ENCODE data around the gene PTCH2.

The PTCH2 gene

GRCh38 chr1:44792736-44793502, 50.1 kb downstream of the PTCH2 start:
- no peak for TF ChIP-seq CTCF (IDR thresholded peaks at IDR 0.05; ENCODE audit: borderline replicate concordance, extremely low read depth, low read length, poor library complexity, severe bottlenecking)
- TF ChIP-seq EZH2 (IDR thresholded peaks at IDR 0.05; ENCODE audit: borderline replicate concordance, low read depth, low read length, severe bottlenecking) = no peak
- H3K4me1 ChIP-seq (ENCODE audit: insufficient read depth, low read length) = no peaks in the 10 kb centered on the region
- H3K27me3 ChIP-seq (ENCODE audit: insufficient read depth, low read length, poor library complexity) = no peaks in the 10 kb centered on the region
- ATAC-seq (ENCODE audit: insufficient read depth, low read depth) (no peak), DNase-seq (no peak)
- no peaks in the 10 kb centered on the region for H3K36me3 ChIP-seq (ENCODE audit: insufficient read depth, low read length)
- H2AFZ ChIP-seq (ENCODE audit: low read depth, low read length) = no peak overlapping the region
- H3K9ac ChIP-seq (ENCODE audit: low read depth, low read length) = no peak overlapping the region
- no peak overlapping the region for H3K4me3 ChIP-seq (ENCODE audit: low read depth in 1 of 2, low read length in 2 of 2)
- no peaks in the 10 kb centered on the region for H3K79me2 ChIP-seq (ENCODE audit: insufficient read depth, low read length)
- no peaks in the 10 kb centered on the region for H3K9me3 ChIP-seq (ENCODE audit: insufficient read depth, low read length, severe bottlenecking)
- no peak overlapping the region for H3K4me2 ChIP-seq (ENCODE audit: insufficient read depth, low read length)
- H3K27ac ChIP-seq (ENCODE audit: low read length) = no peak overlapping the region
- no peaks in the 10 kb centered on the region for H4K20me1 ChIP-seq (ENCODE audit: insufficient read depth, low read length)

- Histone ChIP-seq H3K9me3 (ENCODE audit: insufficient read depth, low read length, severe bottlenecking) (no peaks in the 10 kb centered on the region), H2AFZ (ENCODE audit: low read depth, low read length) (no peak overlapping the region), H3K79me2 (ENCODE audit: insufficient read depth, low read length) (no peaks in the 10 kb centered on the region), H3K36me3 (ENCODE audit: insufficient read depth, low read length) (no peaks in the 10 kb centered on the region), H3K27ac (ENCODE audit: low read length) (no peak overlapping the region), H3K27me3 (ENCODE audit: insufficient read depth, low read length, poor library complexity) (no peaks in the 10 kb centered on the region), H3K4me3 (ENCODE audit: low read depth in 1 of 2, low read length in 2 of 2) (no peak overlapping the region), H4K20me1 (ENCODE audit: insufficient read depth, low read length) (no peaks in the 10 kb centered on the region), H3K9ac (ENCODE audit: low read depth, low read length) (no peak overlapping the region), H3K4me2 (ENCODE audit: insufficient read depth, low read length) (no peak overlapping the region), H3K4me1 (ENCODE audit: insufficient read depth, low read length) (no peaks in the 10 kb centered on the region)
- no peak for TF ChIP-seq CTCF (IDR thresholded peaks at IDR 0.05; ENCODE audit: borderline replicate concordance, extremely low read depth, low read length, poor library complexity, severe bottlenecking)
- TF ChIP-seq EZH2 (IDR thresholded peaks at IDR 0.05; ENCODE audit: borderline replicate concordance, low read depth, low read length, severe bottlenecking) = no peak
- no peak for DNase-seq
- ATAC-seq (ENCODE audit: insufficient read depth, low read depth) = no peak
These were observed 51.9 kb downstream of the PTCH2 start for GRCh38 chr1:44790968-44791801.

- Histone ChIP-seq H4K20me1 (ENCODE audit: insufficient read depth, low read length) (no peaks in the 10 kb centered on the region), H3K36me3 (ENCODE audit: insufficient read depth, low read length) (no peaks in the 10 kb centered on the region), H3K4me3 (ENCODE audit: low read depth in 1 of 2, low read length in 2 of 2) (no peak within 1 kb of the TSS), H3K27me3 (ENCODE audit: insufficient read depth, low read length, poor library complexity) (no peaks in the 10 kb centered on the region), H3K9ac (ENCODE audit: low read depth, low read length) (no peak within 1 kb of the TSS), H3K4me1 (ENCODE audit: insufficient read depth, low read length) (no peaks in the 10 kb centered on the region), H3K4me2 (ENCODE audit: insufficient read depth, low read length) (no peak within 1 kb of the TSS), H3K9me3 (ENCODE audit: insufficient read depth, low read length, severe bottlenecking) (no peaks in the 10 kb centered on the region), H3K79me2 (ENCODE audit: insufficient read depth, low read length) (no peaks in the 10 kb centered on the region), H3K27ac (ENCODE audit: low read length) (no peak within 1 kb of the TSS), H2AFZ (ENCODE audit: low read depth, low read length) (no peak within 1 kb of the TSS)
- no peak for DNase-seq
- no peak for ATAC-seq (ENCODE audit: insufficient read depth, low read depth)
- no peak for TF ChIP-seq EZH2 (IDR thresholded peaks at IDR 0.05; ENCODE audit: borderline replicate concordance, low read depth, low read length, severe bottlenecking)
- no peak for TF ChIP-seq CTCF (IDR thresholded peaks at IDR 0.05; ENCODE audit: borderline replicate concordance, extremely low read depth, low read length, poor library complexity, severe bottlenecking)
These were observed 54.8 kb downstream of the PTCH2 start, which contains the start of gene BEST4 for GRCh38 chr1:44788120-44788860. Gene BEST4, minus strand, starts transcription at chr1:44788170. Its CDS starts 465 bp downstream, at chr1:44787705.
